Neutrophil (primary cell): ENCODE measurements around the gene PCSK1N.

Source experiments
- H3K27ac ChIP-seq: fragments of 200-600 bp; sonication (generic); 2 replicates; pipeline ENCODE4 v1.5.1; 2016; ENCODE audit warnings: mild to moderate bottlenecking, moderate library complexity
- H3K27me3 ChIP-seq: fragments of 200-600 bp; sonication (generic); 2 replicates; pipeline ENCODE4 v1.6.0; 2016; ENCODE audit warnings: mild to moderate bottlenecking
- H3K36me3 ChIP-seq: fragments of 200-600 bp; sonication (generic); 2 replicates; pipeline ENCODE4 v1.5.1; 2017
- H3K4me1 ChIP-seq, 2 experiments: fragments of 200-600 bp in 1 of 2; sonication (generic) in 1 of 2; 1 replicate in 1 of 2; 2 replicates in 1 of 2; pipeline versions ENCODE4 v1.5.1 to v1.6.1; 2013 to 2016; ENCODE audit warnings: low read depth in 1 of 2, low read length in 1 of 2, mild to moderate bottlenecking in 1 of 2, moderate library complexity in 1 of 2; ENCODE audit not compliant: control insufficient read depth in 1 of 2, insufficient read depth in 1 of 2
- H3K4me3 ChIP-seq, 2 experiments: fragments of 200-600 bp in 1 of 2; sonication (generic) in 1 of 2; 1 replicate in 1 of 2; 2 replicates in 1 of 2; pipeline ENCODE4 v1.5.1; 2013 to 2016; ENCODE audit warnings: low read depth in 1 of 2, low read length in 1 of 2, mild to moderate bottlenecking in 1 of 2, moderate library complexity in 1 of 2
- H3K9me3 ChIP-seq: fragments of 200-600 bp; sonication (generic); 2 replicates; pipeline ENCODE4 v1.5.1; 2016
- TF ChIP-seq, protein P1 (sequence below): fragments of 200-600 bp; sonication (generic); IDR thresholded peaks from 2 replicates; pipeline ENCODE4 v1.5.1; 2016; ENCODE audit warnings: antibody characterized with exemption

Gene PCSK1N

GRCh38 chrX:48831136-48831908 lies 4.1 kb downstream of the PCSK1N start:
- H3K27me3 ChIP-seq, result peaks cover 100% of the 10 kb centered on the region
- TF ChIP-seq, protein P1, sequence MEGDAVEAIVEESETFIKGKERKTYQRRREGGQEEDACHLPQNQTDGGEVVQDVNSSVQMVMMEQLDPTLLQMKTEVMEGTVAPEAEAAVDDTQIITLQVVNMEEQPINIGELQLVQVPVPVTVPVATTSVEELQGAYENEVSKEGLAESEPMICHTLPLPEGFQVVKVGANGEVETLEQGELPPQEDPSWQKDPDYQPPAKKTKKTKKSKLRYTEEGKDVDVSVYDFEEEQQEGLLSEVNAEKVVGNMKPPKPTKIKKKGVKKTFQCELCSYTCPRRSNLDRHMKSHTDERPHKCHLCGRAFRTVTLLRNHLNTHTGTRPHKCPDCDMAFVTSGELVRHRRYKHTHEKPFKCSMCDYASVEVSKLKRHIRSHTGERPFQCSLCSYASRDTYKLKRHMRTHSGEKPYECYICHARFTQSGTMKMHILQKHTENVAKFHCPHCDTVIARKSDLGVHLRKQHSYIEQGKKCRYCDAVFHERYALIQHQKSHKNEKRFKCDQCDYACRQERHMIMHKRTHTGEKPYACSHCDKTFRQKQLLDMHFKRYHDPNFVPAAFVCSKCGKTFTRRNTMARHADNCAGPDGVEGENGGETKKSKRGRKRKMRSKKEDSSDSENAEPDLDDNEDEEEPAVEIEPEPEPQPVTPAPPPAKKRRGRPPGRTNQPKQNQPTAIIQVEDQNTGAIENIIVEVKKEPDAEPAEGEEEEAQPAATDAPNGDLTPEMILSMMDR, result no peak
- H3K36me3 ChIP-seq, result no peaks in the 10 kb centered on the region
- no peak overlapping the region for H3K4me3 ChIP-seq
- H3K4me1 ChIP-seq, result peaks cover 0 to 3% of the 10 kb centered on the region in 2 experiments
- no peak overlapping the region for H3K27ac ChIP-seq
- no peaks in the 10 kb centered on the region for H3K9me3 ChIP-seq

- Histone ChIP-seq H3K27me3 (peaks cover 91% of the 10 kb centered on the region), H3K27ac (no peak overlapping the region), H3K36me3 (peaks cover 6% of the 10 kb centered on the region), H3K4me3 (no peak overlapping the region), H3K4me1 (peaks cover 0 to 3% of the 10 kb centered on the region in 2 experiments), H3K9me3 (no peaks in the 10 kb centered on the region)
- TF ChIP-seq, protein P1, result no peak
These were observed 6.2 kb downstream of the PCSK1N start for GRCh38 chrX:48829016-48829735.

DNA sequence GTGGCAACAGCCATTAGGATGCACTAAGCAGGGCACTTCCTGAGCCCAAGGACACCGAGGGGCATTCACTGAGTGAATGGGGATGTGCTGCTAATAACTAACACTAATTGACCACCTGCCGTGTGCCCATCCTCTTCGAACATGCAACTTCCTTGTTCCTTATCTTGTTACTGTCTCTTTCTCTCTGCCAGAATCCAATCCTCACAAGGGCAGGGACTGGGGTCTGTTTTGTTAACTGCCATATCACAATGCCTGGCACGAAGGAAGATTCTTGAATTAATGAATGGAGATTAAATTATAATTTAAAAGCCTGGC lies 7.8 kb downstream of the PCSK1N start:
- no peak overlapping the region for H3K27ac ChIP-seq
- peaks cover 75% of the 10 kb centered on the region for H3K27me3 ChIP-seq
- no peaks in the 10 kb centered on the region for H3K9me3 ChIP-seq
- H3K36me3 ChIP-seq, result peaks cover 21% of the 10 kb centered on the region
- no peak overlapping the region for H3K4me3 ChIP-seq
- TF ChIP-seq, protein P1, result no peak
- H3K4me1 ChIP-seq, result peaks cover 0 to 3% of the 10 kb centered on the region in 2 experiments

DNA sequence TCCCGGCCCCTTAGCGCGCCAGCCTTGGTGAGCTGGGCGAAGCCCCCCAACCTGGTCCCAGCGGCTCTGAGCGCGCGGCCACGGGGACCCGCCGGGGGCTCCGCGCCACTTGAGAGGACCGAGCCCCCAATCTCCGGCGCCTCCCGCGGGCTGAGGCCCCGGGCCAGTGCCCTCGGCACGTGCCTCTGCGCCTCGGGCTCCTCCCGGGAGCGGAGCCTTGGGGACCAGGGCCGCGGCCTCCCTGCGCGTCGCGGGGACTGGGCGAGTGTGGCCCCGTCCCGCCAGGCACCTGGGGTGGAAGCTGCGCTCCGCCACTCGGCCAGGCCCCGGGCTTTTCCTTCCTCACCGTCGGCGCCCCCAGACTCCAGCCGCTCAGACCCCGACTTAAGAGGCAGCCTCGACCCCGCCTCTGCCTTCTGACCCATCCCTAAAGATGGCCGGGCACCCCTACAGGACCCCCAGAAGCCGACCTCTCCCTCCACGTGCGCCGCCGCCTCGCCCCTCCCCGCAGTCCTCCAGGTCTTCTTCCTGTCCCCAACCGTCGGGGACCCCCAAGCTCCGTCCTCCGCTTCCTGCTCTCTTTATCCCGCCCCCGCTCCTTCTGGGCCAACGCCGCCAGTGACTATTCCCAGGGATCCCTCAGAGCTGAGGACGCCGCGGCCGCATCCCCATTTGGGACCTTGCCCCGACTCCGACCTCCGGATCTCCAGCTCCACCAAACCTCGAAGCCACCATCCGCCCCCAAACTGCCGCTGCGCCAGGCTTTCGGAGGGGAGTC lies 8.3 kb downstream of the PCSK1N start:
- peaks cover 27% of the 10 kb centered on the region for H3K36me3 ChIP-seq
- H3K4me3 ChIP-seq, result no peak overlapping the region
- peaks cover 70% of the 10 kb centered on the region for H3K27me3 ChIP-seq
- peaks cover 0 to 3% of the 10 kb centered on the region in 2 experiments for H3K4me1 ChIP-seq
- TF ChIP-seq, protein P1, result no peak
- H3K27ac ChIP-seq, result no peak overlapping the region
- H3K9me3 ChIP-seq, result no peaks in the 10 kb centered on the region

- H3K27ac ChIP-seq, result no peak within 1 kb of the TSS
These were observed 9.1 kb downstream of the PCSK1N start, which contains the start of gene ERAS for GRCh38 chrX:48826135-48826875. Gene ERAS, plus strand, starts transcription at chrX:48826513. Its CDS starts 2,611 bp downstream, at chrX:48829124.

More at GRCh38 chrX:48826135-48826875, 9.1 kb downstream of the PCSK1N start, which contains the start of gene ERAS:
- Histone ChIP-seq H3K4me3 (no peak within 1 kb of the TSS), H3K27me3 (peaks cover 62% of the 10 kb centered on the region), H3K36me3 (peaks cover 34% of the 10 kb centered on the region), H3K4me1 (no peaks in the 10 kb centered on the region), H3K9me3 (no peaks in the 10 kb centered on the region)
- TF ChIP-seq, protein P1, result no peak
